CD4-positive, CD25-positive, alpha-beta regulatory T cell (primary cell): Measurements from ENCODE around the gene MAP3K14. TPM values are rescaled to one million over a fixed set of nuclear protein-coding genes. Genes with fewer than 3 reads are reported as not detected.

Source experiments
- ATAC-seq, 2 donors: fragments of 150-1000 bp; cut with Tn5 transposase; one replicate each; pipeline ENCODE4 v1.10.0; 2021; ENCODE audit warnings: low read depth in 2 of 2, moderate number of reproducible peaks in 2 of 2, moderate library complexity in 1 of 2
- DNase-seq, 3 donors: peaks; one replicate each; pipeline versions ENCODE4 v3.0.0 to v3.0.0-alpha.2; 2012 to 2022; ENCODE audit warnings: mixed read lengths in 1 of 3
- H3K27ac ChIP-seq: one replicate; pipeline ENCODE4 v1.7.0; 2013; ENCODE audit warnings: mild to moderate bottlenecking, low read length; ENCODE audit not compliant: insufficient read depth, poor library complexity, severe bottlenecking
- H3K27me3 ChIP-seq: one replicate; pipeline ENCODE4 v1.7.0; 2013; ENCODE audit warnings: low read length; ENCODE audit not compliant: control insufficient read depth, insufficient read depth
- H3K36me3 ChIP-seq: one replicate; pipeline ENCODE4 v1.7.0; 2013; ENCODE audit warnings: mild to moderate bottlenecking, low read length, moderate library complexity; ENCODE audit not compliant: control insufficient read depth, insufficient read depth
- H3K4me1 ChIP-seq: 2 replicates; pipeline ENCODE4 v1.7.0; 2013; ENCODE audit warnings: mild to moderate bottlenecking, low read length; ENCODE audit not compliant: insufficient read depth, control insufficient read depth, poor library complexity, severe bottlenecking
- H3K4me3 ChIP-seq: one replicate; pipeline ENCODE4 v1.7.0; 2013; ENCODE audit warnings: low read depth, mild to moderate bottlenecking, low read length, moderate library complexity
- H3K9me3 ChIP-seq, 2 experiments: 1 replicate in 1 of 2; 2 replicates in 1 of 2; pipeline ENCODE4 v1.7.0; 2013; ENCODE audit warnings: low read length in 2 of 2, mild to moderate bottlenecking in 1 of 2, moderate library complexity in 1 of 2; ENCODE audit not compliant: control insufficient read depth in 2 of 2
- H3K27ac Mint-ChIP-seq, 3 donors: one replicate each; pipeline ENCODE4 v1.8.0; 2020 to 2022; ENCODE audit warnings: mild to moderate bottlenecking in 3 of 3, mixed read lengths in 3 of 3, moderate library complexity in 2 of 3
- H3K27me3 Mint-ChIP-seq: one replicate; pipeline ENCODE4 v1.8.0; 2022; ENCODE audit warnings: mild to moderate bottlenecking, mixed read lengths
- H3K36me3 Mint-ChIP-seq: one replicate; pipeline ENCODE4 v1.8.0; 2020; ENCODE audit warnings: mixed read lengths
- H3K4me1 Mint-ChIP-seq, 4 donors: one replicate each; pipeline ENCODE4 v1.8.0; 2020 to 2022; ENCODE audit warnings: mixed read lengths in 4 of 4, mild to moderate bottlenecking in 1 of 4
- H3K4me3 Mint-ChIP-seq, 4 donors: one replicate each; pipeline ENCODE4 v1.8.0; 2020 to 2022; ENCODE audit warnings: mild to moderate bottlenecking in 4 of 4, mixed read lengths in 4 of 4, moderate library complexity in 3 of 4
- H3K9me3 Mint-ChIP-seq, 7 donors: one replicate each; pipeline ENCODE4 v1.8.0; 2020 to 2022; ENCODE audit warnings: mixed read lengths in 7 of 7, mild to moderate bottlenecking in 3 of 7, moderate library complexity in 2 of 7
- polyA plus RNA-seq, 4 donors: library from polyadenylated mRNA; unstranded; fragments of 300-500 nt; fragmentation: Illumina TruSeq; gene quantifications; one replicate each; pipeline ENCODE4 v1.2.3, GENCODE V29; 2021
- total RNA-seq: library from RNA; stranded (reverse); gene quantifications from one replicate; pipeline ENCODE4 v1.2.3, GENCODE V29; 2022

The MAP3K14 gene
- total and polyA plus RNA-seq, 5 donors from 2014 or later = 5.9 to 61.3 (median 7.2) TPM

DNA sequence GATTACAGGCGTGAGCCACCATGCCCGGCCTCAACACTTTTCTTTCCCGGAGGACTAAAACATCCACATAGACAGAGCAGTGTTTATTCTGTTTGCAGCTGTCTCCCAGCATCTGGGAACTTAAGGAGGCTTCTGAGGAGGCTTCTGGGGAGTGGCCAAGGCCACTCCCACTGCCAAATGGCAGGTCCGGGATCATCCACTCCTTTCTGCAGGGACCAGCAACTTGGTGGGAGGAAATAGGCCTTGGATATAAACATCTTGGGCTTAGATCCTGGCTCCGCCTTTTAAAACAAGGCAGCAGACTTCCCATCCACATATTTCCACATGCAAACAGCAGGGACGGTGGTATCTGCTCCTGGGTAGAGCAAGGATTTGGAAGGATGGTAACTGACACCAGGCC is 40.8 kb downstream of the MAP3K14 start:
- Mint-ChIP-seq H3K36me3 (peaks cover 9% of the 10 kb centered on the region), H3K4me3 (peak overlapping the region in 1 of 4 donors; percentile 32), H3K27ac (no peak overlapping the region), H3K4me1 (peaks cover 0 to 19% (median 8%) of the 10 kb centered on the region in 4 donors), H3K27me3 (no peaks in the 10 kb centered on the region), H3K9me3 (no peaks in the 10 kb centered on the region)
- H3K27me3 ChIP-seq = no peaks in the 10 kb centered on the region
- DNase-seq (no peak), ATAC-seq (no peak)
- H3K27ac ChIP-seq = no peak overlapping the region
- no peaks in the 10 kb centered on the region for H3K4me1 ChIP-seq
- no peaks in the 10 kb centered on the region for H3K9me3 ChIP-seq
- peaks cover 36% of the 10 kb centered on the region for H3K36me3 ChIP-seq
- no peak overlapping the region for H3K4me3 ChIP-seq

DNA sequence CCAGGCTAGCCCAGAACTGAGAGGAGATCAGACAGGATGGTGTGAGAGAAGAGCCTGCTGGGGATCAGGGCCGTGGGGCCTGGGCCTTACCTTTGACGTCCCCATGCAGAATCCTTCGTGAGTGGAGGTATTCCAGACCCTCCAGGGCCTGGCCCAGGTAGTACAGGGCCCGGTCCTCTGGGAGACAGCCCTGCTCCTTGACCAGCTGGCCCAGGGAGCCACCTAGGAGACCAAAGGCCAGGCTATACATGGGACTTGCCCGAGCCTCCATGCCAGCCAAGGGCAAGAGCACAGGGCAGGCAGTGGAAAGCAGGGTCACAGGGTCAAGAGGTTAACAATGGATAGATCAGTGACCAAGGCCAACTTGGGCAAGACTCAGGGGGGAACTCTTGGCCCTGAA is 42.8 kb downstream of the MAP3K14 start:
- H3K4me3 Mint-ChIP-seq = no peak overlapping the region
- no peaks in the 10 kb centered on the region for H3K9me3 Mint-ChIP-seq
- no peaks in the 10 kb centered on the region for H3K4me1 ChIP-seq
- DNase-seq (no peak), ATAC-seq (no peak)
- peaks cover 0 to 12% (median 9%) of the 10 kb centered on the region in 4 donors for H3K4me1 Mint-ChIP-seq
- H3K36me3 ChIP-seq = peaks cover 49% of the 10 kb centered on the region
- H3K27ac Mint-ChIP-seq = no peak overlapping the region
- no peaks in the 10 kb centered on the region for H3K27me3 Mint-ChIP-seq
- H3K4me3 ChIP-seq = no peak overlapping the region
- H3K27ac ChIP-seq = no peak overlapping the region
- H3K27me3 ChIP-seq = no peaks in the 10 kb centered on the region
- H3K9me3 ChIP-seq = no peaks in the 10 kb centered on the region
- H3K36me3 Mint-ChIP-seq = peaks cover 18% of the 10 kb centered on the region

DNA sequence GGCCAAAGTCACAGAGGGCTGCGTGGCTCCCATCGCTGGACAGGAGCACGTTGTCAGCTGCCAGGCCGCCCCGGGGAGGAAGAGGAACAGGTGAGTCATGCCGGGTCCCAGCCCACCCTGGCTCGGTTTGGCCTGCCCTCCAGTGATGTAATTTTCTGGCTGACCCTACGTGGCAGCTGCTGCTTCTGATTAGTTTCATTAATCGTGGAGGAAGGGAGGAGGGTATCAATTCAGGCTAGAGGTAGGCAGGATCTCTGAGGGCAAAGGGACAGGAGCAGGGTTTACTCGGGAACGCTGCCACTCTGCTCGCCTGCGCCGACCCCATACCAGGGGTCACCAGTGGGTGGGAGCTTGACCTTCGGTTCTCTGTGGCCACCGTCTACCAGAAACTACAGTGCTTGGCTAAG is 43.3 kb downstream of the MAP3K14 start:
- H3K4me3 Mint-ChIP-seq = no peak overlapping the region

DNA sequence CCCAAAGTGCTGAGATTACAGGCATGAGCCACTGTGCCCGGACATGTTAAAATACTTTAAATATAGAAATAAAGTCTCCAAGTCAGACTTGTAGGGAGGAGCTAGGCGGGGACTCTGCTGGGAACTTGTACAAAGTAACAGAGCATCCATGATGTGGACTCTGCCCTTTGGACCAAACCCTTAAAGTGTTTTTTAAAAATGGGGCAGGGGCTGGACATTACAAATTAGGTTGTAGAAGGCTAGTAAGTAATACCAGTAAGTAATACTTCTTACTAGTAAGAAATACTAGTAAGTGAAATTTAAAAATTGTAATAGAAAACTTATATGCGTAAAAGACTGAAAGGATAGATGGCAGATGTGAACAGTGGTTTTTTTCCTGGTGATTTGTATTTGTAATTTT is 45.2 kb downstream of the MAP3K14 start:
- no peak overlapping the region for H3K4me3 ChIP-seq
- no peak overlapping the region for H3K27ac ChIP-seq
- no peaks in the 10 kb centered on the region for H3K27me3 Mint-ChIP-seq
- peak overlapping the region in 1 of 3 donors; percentile 26 for H3K27ac Mint-ChIP-seq
- H3K4me3 Mint-ChIP-seq = no peak overlapping the region
- no peaks in the 10 kb centered on the region for H3K9me3 Mint-ChIP-seq
- no peaks in the 10 kb centered on the region for H3K4me1 ChIP-seq
- ATAC-seq (no peak), DNase-seq (no peak)
- H3K27me3 ChIP-seq = no peaks in the 10 kb centered on the region
- H3K9me3 ChIP-seq = no peaks in the 10 kb centered on the region
- peaks cover 0 to 5% (median 2%) of the 10 kb centered on the region in 4 donors for H3K4me1 Mint-ChIP-seq
- peaks cover 26% of the 10 kb centered on the region for H3K36me3 Mint-ChIP-seq
- peaks cover 74% of the 10 kb centered on the region for H3K36me3 ChIP-seq

More for the DNA sequence above, 43.3 kb downstream of the MAP3K14 start:
- Mint-ChIP-seq H3K4me1 (peaks cover 0 to 12% (median 9%) of the 10 kb centered on the region in 4 donors), H3K9me3 (no peaks in the 10 kb centered on the region), H3K36me3 (peaks cover 18% of the 10 kb centered on the region), H3K27me3 (no peaks in the 10 kb centered on the region), H3K27ac (no peak overlapping the region)
- Histone ChIP-seq H3K36me3 (peaks cover 54% of the 10 kb centered on the region), H3K27ac (no peak overlapping the region), H3K4me3 (no peak overlapping the region), H3K4me1 (no peaks in the 10 kb centered on the region), H3K27me3 (no peaks in the 10 kb centered on the region), H3K9me3 (no peaks in the 10 kb centered on the region)
- no peak for DNase-seq
- ATAC-seq = no peak

DNA sequence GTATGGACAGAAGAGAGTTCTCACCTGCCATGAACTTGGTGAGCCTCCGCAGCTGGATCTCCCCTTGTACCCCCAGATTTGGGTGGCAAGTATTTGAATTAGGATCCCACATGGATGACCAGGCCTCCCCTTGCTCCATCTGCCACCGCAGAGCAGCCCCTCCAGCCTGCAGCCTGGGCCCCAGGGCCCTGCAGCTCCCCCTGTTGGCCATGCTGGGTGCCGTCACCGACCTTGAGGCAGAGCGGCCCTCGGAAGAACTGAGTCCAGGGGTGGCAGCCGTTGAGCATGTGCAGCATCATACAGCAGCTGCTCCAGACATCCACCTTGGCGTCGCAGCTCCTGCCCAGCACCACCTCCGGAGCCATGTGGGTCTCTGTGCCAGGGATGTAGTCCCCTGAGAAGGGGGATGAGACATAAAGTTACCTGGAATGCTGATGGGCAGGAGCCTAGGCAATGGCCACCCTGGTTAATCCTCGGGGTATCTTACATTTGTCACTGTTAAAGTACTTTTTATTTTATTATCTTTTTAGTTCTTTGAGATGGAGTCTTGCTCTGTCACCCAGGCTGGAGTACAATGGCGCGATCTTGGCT is 45.9 kb downstream of the MAP3K14 start:
- peak overlapping the region in 1 of 3 donors; percentile 15 for H3K27ac Mint-ChIP-seq
- peaks cover 0 to 5% (median 2%) of the 10 kb centered on the region in 4 donors for H3K4me1 Mint-ChIP-seq
- H3K9me3 Mint-ChIP-seq = no peaks in the 10 kb centered on the region
- peak; percentile 26 to 42 (median 41) for DNase-seq
- H3K4me3 Mint-ChIP-seq = no peak overlapping the region
- H3K4me3 ChIP-seq = no peak overlapping the region
- no peaks in the 10 kb centered on the region for H3K9me3 ChIP-seq
- no peaks in the 10 kb centered on the region for H3K27me3 Mint-ChIP-seq
- peaks cover 81% of the 10 kb centered on the region for H3K36me3 ChIP-seq
- no peaks in the 10 kb centered on the region for H3K4me1 ChIP-seq
- peaks cover 26% of the 10 kb centered on the region for H3K36me3 Mint-ChIP-seq
- H3K27me3 ChIP-seq = no peaks in the 10 kb centered on the region
- ATAC-seq = peak in 1 of 2 donors; percentile 52
- no peak overlapping the region for H3K27ac ChIP-seq

DNA sequence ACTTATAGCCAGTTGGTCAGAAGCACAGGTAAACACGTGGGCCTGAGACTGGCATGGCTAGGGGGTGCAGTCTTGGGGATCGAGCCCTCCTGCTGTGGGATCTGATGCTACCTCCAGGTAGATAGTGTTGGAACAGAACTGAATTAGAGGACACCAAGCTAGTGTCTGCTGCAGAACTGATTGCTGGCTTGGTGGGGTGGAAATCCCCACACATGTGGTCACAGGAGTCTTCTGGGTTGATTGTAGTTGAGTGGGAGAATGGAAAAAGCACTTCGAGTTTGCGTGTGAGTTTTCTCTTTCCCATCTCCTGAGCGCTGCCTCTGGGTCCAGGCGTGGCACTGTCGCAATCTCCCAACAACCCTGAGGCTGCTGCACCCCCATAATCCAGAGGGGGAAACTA is 46.9 kb downstream of the MAP3K14 start:
- H3K9me3 Mint-ChIP-seq = no peaks in the 10 kb centered on the region
- no peak overlapping the region for H3K4me3 Mint-ChIP-seq
- H3K4me1 Mint-ChIP-seq = peaks cover 0 to 5% (median 2%) of the 10 kb centered on the region in 4 donors
- ATAC-seq (no peak), DNase-seq (no peak)
- H3K27me3 Mint-ChIP-seq = no peaks in the 10 kb centered on the region
- H3K27ac Mint-ChIP-seq = peak overlapping the region in 1 of 3 donors; percentile 31
- Histone ChIP-seq H3K4me3 (no peak overlapping the region), H3K36me3 (peaks cover 88% of the 10 kb centered on the region), H3K4me1 (no peaks in the 10 kb centered on the region), H3K27me3 (no peaks in the 10 kb centered on the region), H3K27ac (no peak overlapping the region), H3K9me3 (no peaks in the 10 kb centered on the region)
- H3K36me3 Mint-ChIP-seq = peaks cover 26% of the 10 kb centered on the region

DNA sequence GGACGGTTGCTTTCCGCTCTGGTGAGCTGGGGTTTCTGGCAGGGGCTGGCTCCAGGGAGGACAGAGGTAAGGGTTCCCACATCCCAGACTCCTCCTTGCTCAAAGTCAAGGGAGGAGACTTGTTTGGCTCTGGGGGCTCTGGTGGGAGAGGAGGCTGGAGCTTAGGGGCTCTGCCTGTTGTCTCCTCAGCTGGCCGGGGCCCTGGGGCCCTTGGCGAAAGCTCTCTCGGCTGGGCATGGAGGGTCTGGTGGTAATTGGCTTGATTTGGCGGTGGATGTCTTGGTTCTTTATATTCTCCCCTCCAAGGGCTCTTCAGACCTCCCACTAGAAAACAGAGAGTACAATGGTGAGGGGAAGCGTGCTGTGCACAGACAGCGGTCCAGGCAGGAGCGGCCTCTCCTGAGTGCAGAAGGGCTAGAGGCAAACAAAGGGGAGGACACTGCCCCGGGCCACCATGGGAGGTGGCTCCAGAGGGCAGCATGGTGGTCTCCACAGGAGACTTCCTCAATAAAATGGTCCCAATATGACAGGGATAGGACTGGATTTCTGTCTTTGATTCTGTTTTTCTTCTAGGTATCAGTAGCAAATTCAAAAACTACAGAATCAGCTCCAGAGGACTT is 49.3 kb downstream of the MAP3K14 start:
- H3K9me3 Mint-ChIP-seq = no peaks in the 10 kb centered on the region
- H3K27me3 Mint-ChIP-seq = no peaks in the 10 kb centered on the region
- no peak for ATAC-seq
- Histone ChIP-seq H3K27ac (no peak overlapping the region), H3K36me3 (peaks cover 90% of the 10 kb centered on the region), H3K4me3 (no peak overlapping the region), H3K9me3 (no peaks in the 10 kb centered on the region), H3K4me1 (peaks cover 7% of the 10 kb centered on the region), H3K27me3 (no peaks in the 10 kb centered on the region)
- no peak for DNase-seq
- H3K27ac Mint-ChIP-seq = no peak overlapping the region
- H3K4me3 Mint-ChIP-seq = no peak overlapping the region
- H3K4me1 Mint-ChIP-seq = peaks cover 0 to 13% (median 6%) of the 10 kb centered on the region in 4 donors
- H3K36me3 Mint-ChIP-seq = peaks cover 21% of the 10 kb centered on the region
